SK-N-SH (cell line): ENCODE data around the gene ZNF516. TPM values are rescaled to one million over a fixed set of nuclear protein-coding genes. Genes with fewer than 3 reads are reported as not detected.

ENCODE experiments used
- CTCF ChIA-PET: fragments of 300-600, 350-600 bp; formaldehyde crosslinking; extraction: SDS; loops from one replicate; lab custom pipeline; 2021; lab: Yijun Ruan, JAX
- POLR2A ChIA-PET: fragments of 350-600 bp; sonication (Branson Sonifier 250); formaldehyde crosslinking; extraction: SDS; loops from one replicate; lab custom pipeline; 2020; ENCODE audit warnings: antibody characterized with exemption, inconsistent platforms; lab: Yijun Ruan, JAX
- DNase-seq: peaks from one replicate; pipeline ENCODE4 v3.0.0; 2012
- H2AFZ ChIP-seq: fragments of 200-600 bp; sonication (generic); 2 replicates; pipeline ENCODE4 v1.8.1; 2016; ENCODE audit warnings: antibody characterized with exemption, mild to moderate bottlenecking, low read depth
- H3F3A ChIP-seq: fragments of 200-600 bp; sonication (generic); replicated peaks from 2 replicates; pipeline ENCODE3; 2016; ENCODE audit warnings: antibody characterized with exemption, mild to moderate bottlenecking; ENCODE audit not compliant: insufficient read depth
- H3K27ac ChIP-seq, 2 experiments: fragments of 200-500 bp in 1 of 2; fragments of 200-600 bp in 1 of 2; sonication (Bioruptor generic) in 1 of 2; sonication (generic), shearing (Covaris generic) in 1 of 2; 2 replicates each; pipeline versions ENCODE4 v1.5.1 to v1.6.1; 2014 to 2016; ENCODE audit warnings: low read depth in 2 of 2, inconsistent platforms in 1 of 2, low read length in 1 of 2, mild to moderate bottlenecking in 1 of 2, mixed read lengths in 1 of 2
- H3K27me3 ChIP-seq: fragments of 200-600 bp; sonication (generic), shearing (Covaris generic); 2 replicates; pipeline ENCODE4 v1.6.1; 2016; ENCODE audit warnings: mixed run types; ENCODE audit not compliant: insufficient read depth
- H3K36me3 ChIP-seq, 2 experiments: fragments of 200-500 bp in 1 of 2; fragments of 200-600 bp in 1 of 2; sonication (Bioruptor generic) in 1 of 2; sonication (generic) in 1 of 2; replicated peaks in 1 of 2; 2 replicates each; pipeline versions ENCODE3 to v1.5.1; 2014 to 2016; ENCODE audit warnings: low read length in 1 of 2, mild to moderate bottlenecking in 1 of 2; ENCODE audit not compliant: insufficient read depth in 2 of 2, control insufficient read depth in 1 of 2
- H3K4me1 ChIP-seq, 2 experiments: fragments of 200-500 bp in 1 of 2; fragments of 200-600 bp in 1 of 2; sonication (Bioruptor generic) in 1 of 2; sonication (generic), shearing (Covaris generic) in 1 of 2; 2 replicates each; pipeline versions ENCODE4 v1.5.1 to v1.6.1; 2014 to 2016; ENCODE audit warnings: low read depth in 1 of 2, low read length in 1 of 2, mixed run types in 1 of 2; ENCODE audit not compliant: insufficient read depth in 2 of 2, control insufficient read depth in 1 of 2
- H3K4me2 ChIP-seq: fragments of 200-600 bp; sonication (generic), shearing (Covaris generic); 2 replicates; pipeline ENCODE4 v1.6.1; 2017; ENCODE audit warnings: mixed run types
- H3K4me3 ChIP-seq, 2 experiments: fragments of 200-500 bp in 1 of 2; fragments of 200-600 bp in 1 of 2; sonication (Bioruptor generic) in 1 of 2; sonication (generic), shearing (Covaris generic) in 1 of 2; 2 replicates each; pipeline versions ENCODE4 v1.5.1 to v1.8.1; 2014 to 2016; ENCODE audit warnings: low read depth in 2 of 2, inconsistent platforms in 1 of 2, low read length in 1 of 2, mild to moderate bottlenecking in 1 of 2, mixed read lengths in 1 of 2, moderate library complexity in 1 of 2
- H3K79me2 ChIP-seq: fragments of 200-600 bp; sonication (generic); 2 replicates; pipeline ENCODE4 v1.8.1; 2017; ENCODE audit warnings: mild to moderate bottlenecking; ENCODE audit not compliant: insufficient read depth
- H3K9ac ChIP-seq: fragments of 200-600 bp; sonication (generic); 2 replicates; pipeline ENCODE4 v1.6.1; 2017; ENCODE audit warnings: mixed run types
- H3K9me2 ChIP-seq: fragments of 200-600 bp; sonication (generic); 2 replicates; pipeline ENCODE4 v1.6.1; 2017; ENCODE audit warnings: mixed run types
- H3K9me3 ChIP-seq: fragments of 200-600 bp; sonication (generic); 2 replicates; pipeline ENCODE4 v1.6.1; 2017; ENCODE audit warnings: mixed run types, mild to moderate bottlenecking, moderate library complexity
- H4K20me1 ChIP-seq: fragments of 200-600 bp; sonication (generic); 2 replicates; pipeline ENCODE4 v1.6.1; 2017; ENCODE audit warnings: mild to moderate bottlenecking, mixed run types; ENCODE audit not compliant: insufficient read depth
- FOSL2 ChIP-seq: IDR thresholded peaks from 2 replicates; pipeline ENCODE4 v1.4.0; 2012; ENCODE audit warnings: low read depth, mild to moderate bottlenecking, moderate library complexity, borderline replicate concordance
- FOXM1 ChIP-seq: IDR thresholded peaks from 2 replicates; pipeline ENCODE4 v1.4.0; 2012; ENCODE audit warnings: low read depth, mild to moderate bottlenecking
- MEF2A ChIP-seq: IDR thresholded peaks from 2 replicates; pipeline ENCODE4 v1.4.0; 2012; ENCODE audit warnings: low read depth, borderline replicate concordance
- NFIC ChIP-seq: IDR thresholded peaks from 2 replicates; pipeline ENCODE4 v1.4.0; 2012; ENCODE audit warnings: borderline replicate concordance
- RAD21 ChIP-seq: IDR thresholded peaks from 2 replicates; pipeline ENCODE4 v1.6.1; 2012; ENCODE audit warnings: mild to moderate bottlenecking, low read length
- SIN3A ChIP-seq: IDR thresholded peaks from 2 replicates; pipeline ENCODE4 v1.6.1; 2012; ENCODE audit warnings: low read depth, mild to moderate bottlenecking, low read length, moderate library complexity, borderline replicate concordance
- SMC3 ChIP-seq: IDR thresholded peaks from 2 replicates; pipeline ENCODE4 v1.6.1; 2012; ENCODE audit warnings: low read depth, low read length, improper control_type of control experiment
- TAF1 ChIP-seq: IDR thresholded peaks from 2 replicates; pipeline ENCODE4 v1.6.1; 2012; ENCODE audit warnings: low read depth, mild to moderate bottlenecking, low read length, moderate library complexity, borderline replicate concordance
- TCF12 ChIP-seq: IDR thresholded peaks from 2 replicates; pipeline ENCODE4 v1.4.0; 2012
- YY1 ChIP-seq: IDR thresholded peaks from 2 replicates; pipeline ENCODE4 v1.4.0; 2012; ENCODE audit warnings: low read depth, mild to moderate bottlenecking
- WGBS: methylation state at CpG from one replicate; pipeline ENCODE4 v1.1.6; 2017; ENCODE audit warnings: low lambda C conversion rate; 5-methylcytosine and 5-hydroxymethylcytosine counted together
- polyA plus RNA-seq, 3 experiments: library from polyadenylated mRNA; depleted of rRNA; stranded (reverse); fragments of >200 nt; gene quantifications; 2 replicates each; pipeline ENCODE4 v1.2.3, GENCODE V29; 2012
- TF ChIP-seq, protein P1 (sequence below): fragments of 200-600 bp; sonication (generic); IDR thresholded peaks from 2 replicates; pipeline ENCODE4 v1.6.1; 2017; ENCODE audit warnings: antibody characterized with exemption, mild to moderate bottlenecking, moderate library complexity
- TF ChIP-seq, protein P2 (sequence below): IDR thresholded peaks from 2 replicates; pipeline ENCODE4 v1.6.1; 2012; ENCODE audit warnings: mild to moderate bottlenecking, low read depth, low read length, moderate library complexity
- TF ChIP-seq, protein P3 (sequence below): fragments of 150-350 bp; IDR thresholded peaks from 2 replicates; pipeline ENCODE4 v1.6.1; 2016; ENCODE audit warnings: mild to moderate bottlenecking, low read depth, low read length
- TF ChIP-seq, protein P4 (sequence below): IDR thresholded peaks from 2 replicates; pipeline ENCODE4 v1.4.0; 2012; ENCODE audit warnings: low read depth, borderline replicate concordance
- TF ChIP-seq, protein P5 (sequence below): IDR thresholded peaks from 2 replicates; pipeline ENCODE4; 2012

ZNF516 gene
- polyA plus RNA-seq, 1 of the 3 experiments (the other 2 are of a cell fraction), result 4.4 TPM

DNA sequence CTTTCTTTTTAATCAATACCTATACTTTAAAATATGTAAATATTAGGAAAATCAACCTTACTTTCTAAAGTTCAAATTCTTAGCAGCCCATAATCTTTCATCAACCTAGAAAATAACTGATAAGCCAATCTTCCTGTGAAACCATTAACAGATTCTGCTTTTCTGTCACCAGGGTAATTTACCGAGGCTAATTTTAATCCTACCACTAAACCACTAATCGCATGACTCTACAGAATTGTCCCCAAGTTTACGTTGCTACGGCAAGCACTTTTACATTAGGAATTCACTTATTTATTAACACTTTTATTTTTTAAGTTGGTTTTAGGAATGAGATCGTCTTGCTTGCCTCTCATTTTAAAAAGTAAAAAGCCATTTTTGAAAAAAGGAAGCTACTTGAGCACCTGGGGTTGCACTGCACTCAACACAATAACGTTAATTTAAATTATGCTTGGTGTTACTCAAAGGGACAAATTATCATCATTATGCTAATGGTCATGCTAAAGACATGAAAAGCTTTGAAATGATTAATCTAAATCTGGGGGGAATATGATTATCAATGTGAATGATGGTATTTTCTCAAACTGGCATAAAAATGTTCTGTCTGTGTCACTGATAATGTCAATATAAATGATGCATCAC is 10.2 kb downstream of the ZNF516 start (continued):
- TF ChIP-seq, protein P1, sequence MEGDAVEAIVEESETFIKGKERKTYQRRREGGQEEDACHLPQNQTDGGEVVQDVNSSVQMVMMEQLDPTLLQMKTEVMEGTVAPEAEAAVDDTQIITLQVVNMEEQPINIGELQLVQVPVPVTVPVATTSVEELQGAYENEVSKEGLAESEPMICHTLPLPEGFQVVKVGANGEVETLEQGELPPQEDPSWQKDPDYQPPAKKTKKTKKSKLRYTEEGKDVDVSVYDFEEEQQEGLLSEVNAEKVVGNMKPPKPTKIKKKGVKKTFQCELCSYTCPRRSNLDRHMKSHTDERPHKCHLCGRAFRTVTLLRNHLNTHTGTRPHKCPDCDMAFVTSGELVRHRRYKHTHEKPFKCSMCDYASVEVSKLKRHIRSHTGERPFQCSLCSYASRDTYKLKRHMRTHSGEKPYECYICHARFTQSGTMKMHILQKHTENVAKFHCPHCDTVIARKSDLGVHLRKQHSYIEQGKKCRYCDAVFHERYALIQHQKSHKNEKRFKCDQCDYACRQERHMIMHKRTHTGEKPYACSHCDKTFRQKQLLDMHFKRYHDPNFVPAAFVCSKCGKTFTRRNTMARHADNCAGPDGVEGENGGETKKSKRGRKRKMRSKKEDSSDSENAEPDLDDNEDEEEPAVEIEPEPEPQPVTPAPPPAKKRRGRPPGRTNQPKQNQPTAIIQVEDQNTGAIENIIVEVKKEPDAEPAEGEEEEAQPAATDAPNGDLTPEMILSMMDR, result no peak
- TF ChIP-seq FOXM1 (no peak), RAD21 (no peak), NFIC (no peak), SMC3 (no peak), YY1 (no peak), TAF1 (no peak)
- TF ChIP-seq, protein P2, sequence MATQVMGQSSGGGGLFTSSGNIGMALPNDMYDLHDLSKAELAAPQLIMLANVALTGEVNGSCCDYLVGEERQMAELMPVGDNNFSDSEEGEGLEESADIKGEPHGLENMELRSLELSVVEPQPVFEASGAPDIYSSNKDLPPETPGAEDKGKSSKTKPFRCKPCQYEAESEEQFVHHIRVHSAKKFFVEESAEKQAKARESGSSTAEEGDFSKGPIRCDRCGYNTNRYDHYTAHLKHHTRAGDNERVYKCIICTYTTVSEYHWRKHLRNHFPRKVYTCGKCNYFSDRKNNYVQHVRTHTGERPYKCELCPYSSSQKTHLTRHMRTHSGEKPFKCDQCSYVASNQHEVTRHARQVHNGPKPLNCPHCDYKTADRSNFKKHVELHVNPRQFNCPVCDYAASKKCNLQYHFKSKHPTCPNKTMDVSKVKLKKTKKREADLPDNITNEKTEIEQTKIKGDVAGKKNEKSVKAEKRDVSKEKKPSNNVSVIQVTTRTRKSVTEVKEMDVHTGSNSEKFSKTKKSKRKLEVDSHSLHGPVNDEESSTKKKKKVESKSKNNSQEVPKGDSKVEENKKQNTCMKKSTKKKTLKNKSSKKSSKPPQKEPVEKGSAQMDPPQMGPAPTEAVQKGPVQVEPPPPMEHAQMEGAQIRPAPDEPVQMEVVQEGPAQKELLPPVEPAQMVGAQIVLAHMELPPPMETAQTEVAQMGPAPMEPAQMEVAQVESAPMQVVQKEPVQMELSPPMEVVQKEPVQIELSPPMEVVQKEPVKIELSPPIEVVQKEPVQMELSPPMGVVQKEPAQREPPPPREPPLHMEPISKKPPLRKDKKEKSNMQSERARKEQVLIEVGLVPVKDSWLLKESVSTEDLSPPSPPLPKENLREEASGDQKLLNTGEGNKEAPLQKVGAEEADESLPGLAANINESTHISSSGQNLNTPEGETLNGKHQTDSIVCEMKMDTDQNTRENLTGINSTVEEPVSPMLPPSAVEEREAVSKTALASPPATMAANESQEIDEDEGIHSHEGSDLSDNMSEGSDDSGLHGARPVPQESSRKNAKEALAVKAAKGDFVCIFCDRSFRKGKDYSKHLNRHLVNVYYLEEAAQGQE, result no peak
- TF ChIP-seq, all 33 proteins: peak for 0

DNA sequence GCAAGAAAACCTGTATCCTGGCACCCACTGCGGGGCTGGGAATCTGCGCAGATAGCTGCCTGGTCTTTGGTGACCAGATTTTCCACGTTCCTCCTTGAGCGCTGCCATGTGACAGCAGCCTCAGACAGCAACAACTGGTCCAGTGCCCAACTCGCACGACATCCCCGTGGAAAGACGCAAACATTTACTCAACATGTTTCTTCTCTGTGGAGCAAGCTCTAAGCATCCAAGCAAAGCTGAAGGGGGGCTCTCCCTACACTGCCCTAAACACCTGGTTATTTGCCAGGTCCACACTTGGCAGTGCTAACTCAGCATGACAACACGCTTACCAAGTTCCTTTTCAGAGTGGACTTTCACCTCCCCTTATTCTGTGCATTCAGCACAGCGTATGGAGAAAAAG is 11.3 kb downstream of the ZNF516 start:
- Histone ChIP-seq H3K9me2 (no peaks in the 10 kb centered on the region), H3K4me1 (peaks cover 10 to 16% of the 10 kb centered on the region in 2 experiments; a peak in 3 of 4 replicates), H3K4me3 (no peak overlapping the region), H3K79me2 (peaks cover 25% of the 10 kb centered on the region), H3K9me3 (no peaks in the 10 kb centered on the region), H3K4me2 (no peak overlapping the region), H3F3A (no peaks in the 10 kb centered on the region), H3K27ac (no peak overlapping the region), H3K9ac (no peak overlapping the region), H2AFZ (no peak overlapping the region), H3K27me3 (no peaks in the 10 kb centered on the region; the same call in 1 of the 2 replicates), H3K36me3 (no peaks in the 10 kb centered on the region), H4K20me1 (peaks cover under 1% of the 10 kb centered on the region; the same call in 1 of the 2 replicates)
- no peak for TF ChIP-seq YY1
- TF ChIP-seq SIN3A, result no peak
- TF ChIP-seq, protein P3, sequence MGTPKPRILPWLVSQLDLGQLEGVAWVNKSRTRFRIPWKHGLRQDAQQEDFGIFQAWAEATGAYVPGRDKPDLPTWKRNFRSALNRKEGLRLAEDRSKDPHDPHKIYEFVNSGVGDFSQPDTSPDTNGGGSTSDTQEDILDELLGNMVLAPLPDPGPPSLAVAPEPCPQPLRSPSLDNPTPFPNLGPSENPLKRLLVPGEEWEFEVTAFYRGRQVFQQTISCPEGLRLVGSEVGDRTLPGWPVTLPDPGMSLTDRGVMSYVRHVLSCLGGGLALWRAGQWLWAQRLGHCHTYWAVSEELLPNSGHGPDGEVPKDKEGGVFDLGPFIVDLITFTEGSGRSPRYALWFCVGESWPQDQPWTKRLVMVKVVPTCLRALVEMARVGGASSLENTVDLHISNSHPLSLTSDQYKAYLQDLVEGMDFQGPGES, result no peak
- no peak for TF ChIP-seq FOSL2
- TF ChIP-seq, protein P4, sequence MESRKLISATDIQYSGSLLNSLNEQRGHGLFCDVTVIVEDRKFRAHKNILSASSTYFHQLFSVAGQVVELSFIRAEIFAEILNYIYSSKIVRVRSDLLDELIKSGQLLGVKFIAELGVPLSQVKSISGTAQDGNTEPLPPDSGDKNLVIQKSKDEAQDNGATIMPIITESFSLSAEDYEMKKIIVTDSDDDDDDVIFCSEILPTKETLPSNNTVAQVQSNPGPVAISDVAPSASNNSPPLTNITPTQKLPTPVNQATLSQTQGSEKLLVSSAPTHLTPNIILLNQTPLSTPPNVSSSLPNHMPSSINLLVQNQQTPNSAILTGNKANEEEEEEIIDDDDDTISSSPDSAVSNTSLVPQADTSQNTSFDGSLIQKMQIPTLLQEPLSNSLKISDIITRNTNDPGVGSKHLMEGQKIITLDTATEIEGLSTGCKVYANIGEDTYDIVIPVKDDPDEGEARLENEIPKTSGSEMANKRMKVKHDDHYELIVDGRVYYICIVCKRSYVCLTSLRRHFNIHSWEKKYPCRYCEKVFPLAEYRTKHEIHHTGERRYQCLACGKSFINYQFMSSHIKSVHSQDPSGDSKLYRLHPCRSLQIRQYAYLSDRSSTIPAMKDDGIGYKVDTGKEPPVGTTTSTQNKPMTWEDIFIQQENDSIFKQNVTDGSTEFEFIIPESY, result no peak
- no peak for TF ChIP-seq MEF2A
- no peak for TF ChIP-seq TCF12
- TF ChIP-seq NFIC, result no peak
- TF ChIP-seq, protein P5, sequence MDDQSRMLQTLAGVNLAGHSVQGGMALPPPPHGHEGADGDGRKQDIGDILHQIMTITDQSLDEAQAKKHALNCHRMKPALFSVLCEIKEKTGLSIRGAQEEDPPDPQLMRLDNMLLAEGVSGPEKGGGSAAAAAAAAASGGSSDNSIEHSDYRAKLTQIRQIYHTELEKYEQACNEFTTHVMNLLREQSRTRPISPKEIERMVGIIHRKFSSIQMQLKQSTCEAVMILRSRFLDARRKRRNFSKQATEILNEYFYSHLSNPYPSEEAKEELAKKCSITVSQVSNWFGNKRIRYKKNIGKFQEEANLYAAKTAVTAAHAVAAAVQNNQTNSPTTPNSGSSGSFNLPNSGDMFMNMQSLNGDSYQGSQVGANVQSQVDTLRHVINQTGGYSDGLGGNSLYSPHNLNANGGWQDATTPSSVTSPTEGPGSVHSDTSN, result no peak
- TF ChIP-seq SMC3, result no peak
- DNase-seq, result no peak
- CTCF ChIA-PET, result no interaction called here
- WGBS, result 78% methylated on average over 9 of the region's 10 CpGs
- POLR2A ChIA-PET, result no interaction called here
